Thyroid gland (tissue), 4 donors: ENCODE measurements around the gene KRTAP2-4. TPM values are rescaled to one million over a fixed set of nuclear protein-coding genes. Genes with fewer than 3 reads are reported as not detected.
"Not testable (repeated sequence)": the region's sequence is repeated elsewhere in the genome, so short reads cannot be mapped to it uniquely, and the experiment has no call there.

Source experiments
- DNase-seq, 2 donors: peaks; one replicate each; pipeline ENCODE4 v3.0.0-alpha.2; 2019
- H3K27ac ChIP-seq, 3 donors: fragments of 200-600 bp; sonication (generic); 1 replicate in 2 of 3; 2 replicates in 1 of 3; pipeline ENCODE4 v1.5.1; 2016 to 2019; ENCODE audit warnings: mild to moderate bottlenecking in 1 of 3, moderate library complexity in 1 of 3
- H3K27me3 ChIP-seq: fragments of 200-600 bp; sonication (generic); one replicate; pipeline ENCODE4 v1.5.1; 2019
- H3K36me3 ChIP-seq, 2 donors: fragments of 200-600 bp; sonication (generic); one replicate each; pipeline ENCODE4 v1.5.1; 2016 to 2019
- H3K4me1 ChIP-seq, 2 donors: fragments of 200-600 bp; sonication (generic); one replicate each; pipeline ENCODE4 v1.5.1; 2017 to 2019
- H3K4me3 ChIP-seq, 3 donors: fragments of 200-600 bp; sonication (generic); replicated peaks in 1 of 3; 1 replicate in 2 of 3; 2 replicates in 1 of 3; pipeline ENCODE4 v1.5.1; 2016; ENCODE audit warnings: mild to moderate bottlenecking in 1 of 3
- H3K9me3 ChIP-seq: fragments of 200-600 bp; sonication (generic); one replicate; pipeline ENCODE4 v1.5.1; 2017
- CTCF ChIP-seq, 6 experiments: fragments of 200-600 bp in 3 of 6; fragments of 450-650 bp in 3 of 6; sonication (generic) in 3 of 6; IDR thresholded peaks; one replicate each; pipeline ENCODE4 v1.5.1; 2016 to 2019; ENCODE audit warnings: antibody characterized with exemption in 6 of 6, mild to moderate bottlenecking in 2 of 6, inconsistent platforms in 1 of 6, moderate library complexity in 1 of 6
- POLR2A ChIP-seq, 2 donors: fragments of 450-650 bp; IDR thresholded peaks; one replicate each; pipeline ENCODE4 v1.6.1; 2017; ENCODE audit warnings: antibody characterized with exemption in 2 of 2, mild to moderate bottlenecking in 2 of 2, moderate library complexity in 1 of 2
- WGBS, 2 donors: methylation state at CpG; one replicate each; pipeline ENCODE4 v1.1.5; 2017; 5-methylcytosine and 5-hydroxymethylcytosine counted together
- intact Hi-C: fragments of 100-400 bp; cut with DNase I; formaldehyde crosslinking; loops from one replicate; pipeline ENCODE4 v1.15.1; 2023
- total RNA-seq, 4 donors: library from RNA; depleted of rRNA; stranded (reverse); fragments of >200 nt; gene quantifications; one replicate each; pipeline ENCODE4 v1.2.3, GENCODE V29; 2016

Gene KRTAP2-4
- total RNA-seq: not detected

GRCh38 chr17:41065829-41066624, at the start of gene KRTAP2-4:
Gene KRTAP2-4, minus strand, starts transcription at chr17:41065879. Its CDS starts 34 bp downstream, at chr17:41065845.
- no peaks in the 10 kb centered on the region for H3K36me3 ChIP-seq
- no peak within 1 kb of the TSS for H3K27ac ChIP-seq
- no peak for DNase-seq
- no peaks in the 10 kb centered on the region for H3K9me3 ChIP-seq
- H3K27me3 ChIP-seq: no peaks in the 10 kb centered on the region
- 95 to 96% methylated on average over 5 of the region's 6 CpGs for WGBS, 2 donors
- H3K4me3 ChIP-seq: no peak within 1 kb of the TSS
- no peaks in the 10 kb centered on the region for H3K4me1 ChIP-seq
- intact Hi-C loops: no loop called here
- TF ChIP-seq CTCF (IDR thresholded peaks at IDR 0.05) (no peak), POLR2A (IDR thresholded peaks at IDR 0.05) (no peak)

GRCh38 chr17:41111151-41111885, 45.6 kb upstream of the KRTAP2-4 start:
- Histone ChIP-seq H3K4me3 (no peak overlapping the region), H3K27me3 (no peaks in the 10 kb centered on the region), H3K4me1 (no peaks in the 10 kb centered on the region), H3K27ac (no peak overlapping the region), H3K9me3 (no peaks in the 10 kb centered on the region), H3K36me3 (no peaks in the 10 kb centered on the region)
- WGBS, 2 donors: 82 to 84% methylated on average over 2 of the region's 2 CpGs
- TF ChIP-seq CTCF (IDR thresholded peaks at IDR 0.05) (no peak), POLR2A (IDR thresholded peaks at IDR 0.05) (no peak)
- DNase-seq: no peak
- intact Hi-C loops: no loop called here

- H3K4me3 ChIP-seq, H3K36me3 ChIP-seq, H3K27me3 ChIP-seq, H3K9me3 ChIP-seq, H3K4me1 ChIP-seq, H3K27ac ChIP-seq, intact Hi-C loops, DNase-seq: not testable (repeated sequence)
- WGBS, 2 donors: 0 to 13% methylated on average over 1 of the region's 1 CpG
Observed at GRCh38 chr17:41108728-41109386, 43.2 kb upstream of the KRTAP2-4 start.

- Histone ChIP-seq H3K36me3 (no peaks in the 10 kb centered on the region), H3K4me3 (no peak overlapping the region), H3K27me3 (no peaks in the 10 kb centered on the region), H3K27ac (no peak overlapping the region), H3K9me3 (no peaks in the 10 kb centered on the region), H3K4me1 (no peaks in the 10 kb centered on the region)
- no peak for DNase-seq
- WGBS, 2 donors: 74 to 82% methylated on average over 1 of the region's 1 CpG
- intact Hi-C loops: no loop called here
- TF ChIP-seq CTCF (IDR thresholded peaks at IDR 0.05) (no peak), POLR2A (IDR thresholded peaks at IDR 0.05) (no peak)
Observed at GRCh38 chr17:41107941-41108450, 42.3 kb upstream of the KRTAP2-4 start.

- H3K4me3 ChIP-seq, H3K27ac ChIP-seq, H3K27me3 ChIP-seq, H3K36me3 ChIP-seq, H3K9me3 ChIP-seq, H3K4me1 ChIP-seq, intact Hi-C loops, DNase-seq: not testable (repeated sequence)
- WGBS, 2 donors: 63 to 77% methylated on average over 2 to 7 of the region's 10 CpGs
Observed at GRCh38 chr17:41105347-41105746, 39.7 kb upstream of the KRTAP2-4 start, which contains the start of gene KRTAP4-9. Gene KRTAP4-9, plus strand, starts transcription at chr17:41105389. Its CDS starts 0 bp downstream, at chr17:41105389.

GRCh38 chr17:41104386-41105038, 38.8 kb upstream of the KRTAP2-4 start:
- WGBS, 2 donors: 74 to 75% methylated on average over 2 of the region's 2 CpGs
- not testable (repeated sequence) for DNase-seq, H3K9me3 ChIP-seq

More at GRCh38 chr17:41104386-41105038, 38.8 kb upstream of the KRTAP2-4 start:
- H3K27me3 ChIP-seq, H3K36me3 ChIP-seq, H3K27ac ChIP-seq, H3K4me1 ChIP-seq, H3K4me3 ChIP-seq, intact Hi-C loops: not testable (repeated sequence)
